A673 (cell line): ENCODE results near the gene SYNJ1. TPM values are rescaled to one million over a fixed set of nuclear protein-coding genes. Genes with fewer than 3 reads are reported as not detected.

Source experiments
- BruUV-seq: library from RNA; stranded (reverse); fragments of 400-500 nt; replicated peaks from 2 replicates; lab custom pipeline; 2021; lab: Mats Ljungman, UMichigan
- CTCF ChIA-PET: fragments of 300-600 bp; sonication (Branson Sonifier 250); formaldehyde crosslinking; loops from one replicate; lab custom pipeline; 2022; ENCODE audit warnings: antibody characterized with exemption; lab: Charles Lee
- POLR2A ChIA-PET: fragments of 300-600 bp; sonication (Branson Sonifier 250); formaldehyde crosslinking; loops from one replicate; lab custom pipeline; 2022; ENCODE audit warnings: antibody characterized with exemption; ENCODE audit not compliant: low non-redundant PET; lab: Charles Lee
- DNase-seq: peaks from one replicate; pipeline ENCODE4 v3.0.0-alpha.2; 2015; ENCODE audit warnings: low spot score
- H3K27ac ChIP-seq: fragments of 200-600 bp; sonication (generic); 2 replicates; pipeline ENCODE4 v1.5.1; 2016; ENCODE audit warnings: mixed run types, low read depth, mild to moderate bottlenecking, mixed read lengths, antibody characterized with exemption, low read length; ENCODE audit not compliant: poor library complexity, severe bottlenecking
- H3K27me3 ChIP-seq: fragments of 200-600 bp; sonication (generic); replicated peaks from 2 replicates; pipeline ENCODE4 v1.6.1; 2017; ENCODE audit warnings: mixed run types, low read depth, mild to moderate bottlenecking, mixed read lengths, antibody characterized with exemption, low read length; ENCODE audit not compliant: insufficient read depth, poor library complexity
- H3K36me3 ChIP-seq: fragments of 200-600 bp; sonication (generic); 2 replicates; pipeline ENCODE4 v1.6.1; 2016; ENCODE audit warnings: mixed run types, mild to moderate bottlenecking, mixed read lengths, antibody characterized with exemption, low read length; ENCODE audit not compliant: insufficient read depth, poor library complexity, severe bottlenecking
- H3K4me1 ChIP-seq: fragments of 200-600 bp; sonication (generic); 2 replicates; pipeline ENCODE4 v1.6.1; 2017; ENCODE audit warnings: mixed run types, mild to moderate bottlenecking, mixed read lengths, antibody characterized with exemption, low read length; ENCODE audit not compliant: insufficient read depth, poor library complexity, severe bottlenecking
- H3K4me3 ChIP-seq: fragments of 200-600 bp; sonication (generic); 2 replicates; pipeline ENCODE4 v1.5.1; 2016; ENCODE audit warnings: low read depth, mixed run types, mild to moderate bottlenecking, mixed read lengths, low read length; ENCODE audit not compliant: poor library complexity, severe bottlenecking
- H3K9me3 ChIP-seq: fragments of 200-600 bp; sonication (generic); 2 replicates; pipeline ENCODE4 v1.6.1; 2016; ENCODE audit warnings: mixed run types, low read depth, mild to moderate bottlenecking, mixed read lengths, antibody characterized with exemption, low read length; ENCODE audit not compliant: poor library complexity, severe bottlenecking
- EZH2 ChIP-seq: fragments of 200-600 bp; sonication (generic); IDR thresholded peaks from 2 replicates; pipeline ENCODE4 v1.6.1; 2017; ENCODE audit warnings: borderline replicate concordance, low read depth, mild to moderate bottlenecking, mixed read lengths, antibody characterized with exemption, low read length; ENCODE audit not compliant: poor library complexity, severe bottlenecking
- intact Hi-C: fragments of 100-400 bp; cut with micrococcal nuclease; formaldehyde crosslinking; loops from one replicate; pipeline ENCODE4 v1.10.0; 2022; ENCODE audit not compliant: unreplicated experiment
- total RNA-seq: library from RNA; stranded (reverse); gene quantifications from 2 replicates; pipeline ENCODE4 v1.2.3, GENCODE V29; 2021
- TF ChIP-seq, protein P1 (sequence below): fragments of 300-800, 200-600 bp; sonication (generic); conservative IDR thresholded peaks from 2 replicates; pipeline ENCODE4 v1.5.1; 2017; ENCODE audit warnings: low read depth, mild to moderate bottlenecking, antibody characterized with exemption, low read length, moderate library complexity, mixed read lengths

SYNJ1 gene
- total RNA-seq, 1 experiment from 2014 or later: 17.1 TPM

DNA sequence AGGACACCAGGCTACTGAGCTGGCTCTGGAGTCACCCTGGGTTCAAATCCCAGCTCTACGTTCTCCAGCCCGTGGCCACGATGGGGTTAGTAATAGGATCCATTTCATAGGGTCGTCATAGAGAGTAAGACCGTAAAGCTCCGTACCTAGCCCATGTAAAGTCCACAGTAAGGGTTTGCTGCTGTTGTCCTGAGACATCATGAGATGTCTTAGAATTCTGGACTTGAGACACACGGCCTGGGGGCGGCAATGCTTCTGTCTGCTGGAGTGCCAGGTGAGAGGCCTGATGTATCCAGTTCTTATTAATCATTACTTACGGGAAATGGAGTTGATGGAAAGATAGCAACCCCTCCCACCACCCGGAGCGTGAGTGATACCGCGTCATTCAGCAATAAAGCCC is 146.1 kb downstream of the SYNJ1 start:
- H3K4me1 ChIP-seq: no peaks in the 10 kb centered on the region
- H3K27ac ChIP-seq: no peak overlapping the region
- ChIA-PET POLR2A (no interaction called here), CTCF (no interaction called here)
- BruUV-seq: no TSS peak
- TF ChIP-seq, protein P1, sequence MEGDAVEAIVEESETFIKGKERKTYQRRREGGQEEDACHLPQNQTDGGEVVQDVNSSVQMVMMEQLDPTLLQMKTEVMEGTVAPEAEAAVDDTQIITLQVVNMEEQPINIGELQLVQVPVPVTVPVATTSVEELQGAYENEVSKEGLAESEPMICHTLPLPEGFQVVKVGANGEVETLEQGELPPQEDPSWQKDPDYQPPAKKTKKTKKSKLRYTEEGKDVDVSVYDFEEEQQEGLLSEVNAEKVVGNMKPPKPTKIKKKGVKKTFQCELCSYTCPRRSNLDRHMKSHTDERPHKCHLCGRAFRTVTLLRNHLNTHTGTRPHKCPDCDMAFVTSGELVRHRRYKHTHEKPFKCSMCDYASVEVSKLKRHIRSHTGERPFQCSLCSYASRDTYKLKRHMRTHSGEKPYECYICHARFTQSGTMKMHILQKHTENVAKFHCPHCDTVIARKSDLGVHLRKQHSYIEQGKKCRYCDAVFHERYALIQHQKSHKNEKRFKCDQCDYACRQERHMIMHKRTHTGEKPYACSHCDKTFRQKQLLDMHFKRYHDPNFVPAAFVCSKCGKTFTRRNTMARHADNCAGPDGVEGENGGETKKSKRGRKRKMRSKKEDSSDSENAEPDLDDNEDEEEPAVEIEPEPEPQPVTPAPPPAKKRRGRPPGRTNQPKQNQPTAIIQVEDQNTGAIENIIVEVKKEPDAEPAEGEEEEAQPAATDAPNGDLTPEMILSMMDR: no peak
- TF ChIP-seq EZH2: no peak
- no peaks in the 10 kb centered on the region for H3K9me3 ChIP-seq
- no peaks in the 10 kb centered on the region for H3K27me3 ChIP-seq
- no peaks in the 10 kb centered on the region for H3K36me3 ChIP-seq
- no peak overlapping the region for H3K4me3 ChIP-seq
- intact Hi-C loops: no loop called here
- no peak for DNase-seq

DNA sequence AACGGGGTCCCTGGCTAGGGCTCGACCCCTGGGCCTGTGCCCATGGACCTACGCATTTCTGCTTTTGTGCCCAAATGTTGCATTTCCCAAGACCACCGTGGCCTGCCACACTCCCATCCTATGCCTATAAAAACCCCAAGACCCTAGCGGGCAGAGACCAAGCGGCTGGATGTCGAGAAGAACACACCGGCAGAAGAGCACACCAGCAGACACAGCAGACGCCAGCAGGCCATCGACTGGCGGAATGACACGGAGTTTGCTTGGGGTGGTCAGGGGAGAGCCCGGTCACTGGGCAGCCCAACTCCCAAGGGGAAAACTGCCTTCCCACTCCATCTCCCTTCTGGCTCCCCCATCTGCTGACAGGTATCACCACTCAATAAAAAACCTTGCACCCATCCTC is 146.9 kb downstream of the SYNJ1 start:
- BruUV-seq: no TSS peak
- no peak overlapping the region for H3K27ac ChIP-seq
- TF ChIP-seq, protein P1: no peak
- no peak for TF ChIP-seq EZH2
- H3K4me3 ChIP-seq: no peak overlapping the region
- H3K4me1 ChIP-seq: no peaks in the 10 kb centered on the region
- no peaks in the 10 kb centered on the region for H3K36me3 ChIP-seq
- H3K27me3 ChIP-seq: no peaks in the 10 kb centered on the region
- ChIA-PET POLR2A (no interaction called here), CTCF (interaction anchor here (0.7 kb wide), 1 partner anchor 302 kb away, joined by 4 read pairs; the partner anchor contains the start of gene MIS18A)
- no peak for DNase-seq
- H3K9me3 ChIP-seq: no peaks in the 10 kb centered on the region
- intact Hi-C loops: no loop called here

Other genes starting within 250 kb of the SYNJ1 start
- gene TCP10L, start 142.5 kb downstream of the SYNJ1 start, total RNA-seq: 2.5 and 3.7 TPM in 2 replicates
- 54.8 and 55.2 TPM in 2 replicates for gene CFAP298, start 115.6 kb downstream of the SYNJ1 start, total RNA-seq
- gene PAXBP1, start 43.7 kb upstream of the SYNJ1 start, total RNA-seq: 71.0 and 74.9 TPM in 2 replicates